Endothelial cell of umbilical vein (primary cell): Measurements from ENCODE around the gene VTI1A. TPM values are rescaled to one million over a fixed set of nuclear protein-coding genes. Genes with fewer than 3 reads are reported as not detected.

Source experiments
- BruUV-seq: library from RNA; stranded (reverse); fragments of 400-500 nt; replicated peaks from 2 replicates; lab custom pipeline; 2021; lab: Mats Ljungman, UMichigan
- CTCF ChIA-PET: fragments of 300-600, 350-600 bp; sonication (Branson Sonifier 250); formaldehyde crosslinking; loops from one replicate; lab custom pipeline; 2021; ENCODE audit warnings: antibody characterized with exemption, inconsistent platforms; lab: Charles Lee
- POLR2A ChIA-PET: fragments of 300-600, 350-600 bp; sonication (Branson Sonifier 250); formaldehyde crosslinking; loops from one replicate; lab custom pipeline; 2021; ENCODE audit warnings: antibody characterized with exemption, inconsistent platforms; lab: Charles Lee
- DNase-seq: peaks from one replicate; pipeline ENCODE4 v3.0.0-alpha.2; 2011; ENCODE audit warnings: low read depth, low spot score
- FAIRE-seq: peaks from 2 replicates; lab custom pipeline; 2011; peaks lifted over from hg19 to GRCh38; lab: Jason Lieb, UNC
- H2AFZ ChIP-seq: 2 replicates; pipeline ENCODE4 v1.6.0; 2012; ENCODE audit warnings: low read depth, low read length, control low read depth, inconsistent platforms
- H3K27ac ChIP-seq: 2 replicates; pipeline ENCODE4 v1.5.1; 2011; ENCODE audit warnings: low read depth, mild to moderate bottlenecking, control low read depth, low read length, moderate library complexity; ENCODE audit not compliant: insufficient read depth
- H3K27me3 ChIP-seq, 2 experiments: 2 replicates each; pipeline versions ENCODE4 v1.6.0 to v1.6.1; 2011; ENCODE audit warnings: low read length in 2 of 2, mixed read lengths in 1 of 2; ENCODE audit not compliant: control insufficient read depth in 2 of 2, insufficient read depth in 2 of 2
- H3K36me3 ChIP-seq, 2 experiments: 2 replicates in 1 of 2; 3 replicates in 1 of 2; pipeline ENCODE4 v1.5.1; 2011; ENCODE audit warnings: low read length in 2 of 2, mild to moderate bottlenecking in 1 of 2, moderate library complexity in 1 of 2; ENCODE audit not compliant: control insufficient read depth in 2 of 2, insufficient read depth in 2 of 2; ENCODE audit errors: extremely low read depth in 1 of 2
- H3K4me1 ChIP-seq: 3 replicates; pipeline ENCODE4 v1.5.1; 2011; ENCODE audit warnings: mild to moderate bottlenecking, low read length; ENCODE audit not compliant: control insufficient read depth, insufficient read depth; ENCODE audit errors: extremely low read depth
- H3K4me2 ChIP-seq: 2 replicates; pipeline ENCODE4 v1.6.1; 2011; ENCODE audit warnings: low read length, control low read depth, mixed read lengths; ENCODE audit not compliant: insufficient read depth
- H3K4me3 ChIP-seq, 3 experiments: fragments of 200-600 bp in 1 of 3; sonication (generic), shearing (Covaris generic) in 1 of 3; replicated peaks in 1 of 3; 2 replicates each; pipeline ENCODE4 v1.5.1; 2011 to 2016; ENCODE audit warnings: control low read depth in 3 of 3, low read length in 3 of 3, mild to moderate bottlenecking in 2 of 3, inconsistent platforms in 1 of 3, low read depth in 1 of 3, moderate library complexity in 1 of 3; ENCODE audit not compliant: insufficient read depth in 1 of 3
- H3K79me2 ChIP-seq: 2 replicates; pipeline ENCODE4 v1.6.0; 2012; ENCODE audit warnings: low read length, inconsistent platforms; ENCODE audit not compliant: control insufficient read depth, insufficient read depth
- H3K9ac ChIP-seq: replicated peaks from 2 replicates; pipeline ENCODE3; 2011; ENCODE audit warnings: low read length, control low read depth; ENCODE audit not compliant: insufficient read depth; ENCODE audit errors: extremely low read depth
- H3K9me1 ChIP-seq: replicated peaks from 3 replicates; pipeline ENCODE4 v1.6.0; 2011; ENCODE audit warnings: mild to moderate bottlenecking, low read length; ENCODE audit not compliant: control insufficient read depth, insufficient read depth; ENCODE audit errors: extremely low read depth
- H3K9me3 ChIP-seq: replicated peaks from 2 replicates; pipeline ENCODE4 v1.5.1; 2012; ENCODE audit warnings: low read length, inconsistent platforms; ENCODE audit not compliant: control insufficient read depth, insufficient read depth
- H4K20me1 ChIP-seq: replicated peaks from 2 replicates; pipeline ENCODE3; 2011; ENCODE audit warnings: mild to moderate bottlenecking, low read length; ENCODE audit not compliant: control insufficient read depth, insufficient read depth; ENCODE audit errors: extremely low read depth
- EZH2 ChIP-seq: IDR thresholded peaks from 2 replicates; pipeline ENCODE4 v1.6.1; 2012; ENCODE audit warnings: borderline replicate concordance, low read depth, mild to moderate bottlenecking, moderate library complexity, low read length, inconsistent platforms; ENCODE audit not compliant: severe bottlenecking
- FOS ChIP-seq: IDR thresholded peaks from 2 replicates; pipeline ENCODE4 v1.6.1; 2011; ENCODE audit warnings: mild to moderate bottlenecking, low read length, moderate library complexity, borderline replicate concordance; ENCODE audit not compliant: insufficient read depth
- GATA2 ChIP-seq: IDR thresholded peaks from 2 replicates; pipeline ENCODE4 v1.7.0; 2011; ENCODE audit warnings: low read depth, mild to moderate bottlenecking, moderate library complexity, mixed read lengths, low read length; ENCODE audit not compliant: insufficient read length, insufficient read depth
- JUN ChIP-seq: IDR thresholded peaks from 2 replicates; pipeline ENCODE4 v1.6.1; 2011; ENCODE audit warnings: borderline replicate concordance, low read depth; ENCODE audit not compliant: insufficient read length, insufficient read depth
- MYC ChIP-seq: IDR thresholded peaks from one replicate; pipeline ENCODE4 v1.6.1; 2011; ENCODE audit warnings: mild to moderate bottlenecking, low read depth, low read length
- POLR2A ChIP-seq: IDR thresholded peaks from 2 replicates; pipeline ENCODE4 v1.6.1; 2012; ENCODE audit warnings: low read depth, mild to moderate bottlenecking, control low read depth, low read length
- POLR2AphosphoS5 ChIP-seq: IDR thresholded peaks from 2 replicates; pipeline ENCODE4 v1.6.1; 2012; ENCODE audit warnings: low read depth, mild to moderate bottlenecking, control low read depth, low read length, moderate library complexity; ENCODE audit not compliant: insufficient read depth
- dilution Hi-C: fragments of 300-500 bp; cut with MboI; formaldehyde crosslinking; loops from one replicate; pipeline ENCODE4 v1.15.0; 2019; ENCODE audit warnings: low sequenced_read_pairs; ENCODE audit not compliant: extremely low pct_ligation_motif_present
- intact Hi-C: fragments of 100-400 bp; cut with micrococcal nuclease; formaldehyde crosslinking; loops from one replicate; pipeline ENCODE4 v1.10.0; 2022
- polyA plus RNA-seq, 4 experiments: library from polyadenylated mRNA; depleted of rRNA in 3 of 4; stranded (reverse) in 3 of 4; unstranded in 1 of 4; fragments of >200 nt; gene quantifications; 2 replicates each; pipeline versions ENCODE4 v1.2.1 to v1.2.3, GENCODE V29; 2011 to 2012; ENCODE audit warnings: missing spikeins in 1 of 4
- total RNA-seq: library from RNA; stranded (reverse); gene quantifications from 2 replicates; pipeline ENCODE4 v1.2.3, GENCODE V29; 2021
- TF ChIP-seq, protein P1 (sequence below): IDR thresholded peaks from 2 replicates; pipeline ENCODE4 v1.6.1; 2011; ENCODE audit not compliant: insufficient read depth, insufficient read length
- TF ChIP-seq, protein P2 (sequence below), 2 donors: IDR thresholded peaks; 1 replicate in 1 of 2; 2 replicates in 1 of 2; pipeline ENCODE4 v1.5.1; 2011; ENCODE audit warnings: low read length in 2 of 2, mild to moderate bottlenecking in 2 of 2, moderate library complexity in 2 of 2, control low read depth in 1 of 2, inconsistent platforms in 1 of 2, low read depth in 1 of 2; ENCODE audit not compliant: insufficient read depth in 1 of 2; ENCODE audit errors: extremely low read depth in 1 of 2

VTI1A gene
- total and polyA plus RNA-seq, 2 donors (not counting 3 experiments of a cell fraction or from before 2014, with no cell fraction given), result 10.8 to 35.6 TPM

DNA sequence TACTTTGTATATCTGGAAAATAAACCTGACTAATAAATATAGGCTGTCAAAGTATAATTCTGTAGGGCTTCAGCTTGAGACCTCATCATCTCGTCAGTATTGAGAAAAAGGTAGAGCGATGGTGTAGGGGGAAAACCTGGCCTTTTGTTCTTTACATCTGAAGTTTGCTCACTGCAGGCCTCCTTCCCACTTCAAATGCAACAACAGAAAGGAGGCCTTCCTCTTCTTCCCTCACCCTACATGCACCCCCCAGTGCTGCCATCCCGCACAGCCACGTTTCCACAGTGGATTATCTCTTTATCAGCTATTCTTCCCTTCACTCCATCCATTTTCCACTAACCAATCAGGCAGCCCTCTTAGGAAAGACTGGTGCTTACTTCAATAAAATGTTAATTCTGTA is 112.3 kb downstream of the VTI1A start:
- TF ChIP-seq JUN (no peak), POLR2A (no peak), MYC (no peak), POLR2AphosphoS5 (no peak), FOS (no peak), EZH2 (no peak), GATA2 (no peak)
- TF ChIP-seq, protein P1, sequence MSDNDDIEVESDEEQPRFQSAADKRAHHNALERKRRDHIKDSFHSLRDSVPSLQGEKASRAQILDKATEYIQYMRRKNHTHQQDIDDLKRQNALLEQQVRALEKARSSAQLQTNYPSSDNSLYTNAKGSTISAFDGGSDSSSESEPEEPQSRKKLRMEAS, result no peak
- TF ChIP-seq, protein P2, sequence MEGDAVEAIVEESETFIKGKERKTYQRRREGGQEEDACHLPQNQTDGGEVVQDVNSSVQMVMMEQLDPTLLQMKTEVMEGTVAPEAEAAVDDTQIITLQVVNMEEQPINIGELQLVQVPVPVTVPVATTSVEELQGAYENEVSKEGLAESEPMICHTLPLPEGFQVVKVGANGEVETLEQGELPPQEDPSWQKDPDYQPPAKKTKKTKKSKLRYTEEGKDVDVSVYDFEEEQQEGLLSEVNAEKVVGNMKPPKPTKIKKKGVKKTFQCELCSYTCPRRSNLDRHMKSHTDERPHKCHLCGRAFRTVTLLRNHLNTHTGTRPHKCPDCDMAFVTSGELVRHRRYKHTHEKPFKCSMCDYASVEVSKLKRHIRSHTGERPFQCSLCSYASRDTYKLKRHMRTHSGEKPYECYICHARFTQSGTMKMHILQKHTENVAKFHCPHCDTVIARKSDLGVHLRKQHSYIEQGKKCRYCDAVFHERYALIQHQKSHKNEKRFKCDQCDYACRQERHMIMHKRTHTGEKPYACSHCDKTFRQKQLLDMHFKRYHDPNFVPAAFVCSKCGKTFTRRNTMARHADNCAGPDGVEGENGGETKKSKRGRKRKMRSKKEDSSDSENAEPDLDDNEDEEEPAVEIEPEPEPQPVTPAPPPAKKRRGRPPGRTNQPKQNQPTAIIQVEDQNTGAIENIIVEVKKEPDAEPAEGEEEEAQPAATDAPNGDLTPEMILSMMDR (IDR thresholded peaks at IDR 0.05; ENCODE audit: extremely low read depth in 1 of 2, insufficient read depth in 1 of 2, low read depth in 1 of 2, low read length in 2 of 2), result no peak
- no peaks in the 10 kb centered on the region for H3K79me2 ChIP-seq
- FAIRE-seq, result no peak
- ChIA-PET CTCF (no interaction called here), POLR2A (no interaction called here)
- H3K36me3 ChIP-seq, result no peaks in the 10 kb centered on the region
- dilution Hi-C loops (loop anchor here (25.0 kb wide), 1 partner anchor 553 kb away; no protein-coding TSS in a partner anchor), intact Hi-C loops (no loop called here)
- H3K4me1 ChIP-seq, result no peaks in the 10 kb centered on the region
- no peak for DNase-seq
- no peak overlapping the region for H3K4me2 ChIP-seq
- no TSS peak for BruUV-seq
- no peak overlapping the region for H2AFZ ChIP-seq
- H3K4me3 ChIP-seq, result no peak overlapping the region
- no peak overlapping the region for H3K27ac ChIP-seq
- no peaks in the 10 kb centered on the region for H3K9me1 ChIP-seq
- no peaks in the 10 kb centered on the region for H3K27me3 ChIP-seq
- no peak overlapping the region for H3K9ac ChIP-seq
- H3K9me3 ChIP-seq, result no peaks in the 10 kb centered on the region
- H4K20me1 ChIP-seq, result no peaks in the 10 kb centered on the region
